SK-N-SH treated with all-trans-retinoic acid at 6 μM for 48 hours (cell line): Measurements from ENCODE around the gene RPA1.

Experiments
- ARNTL ChIP-seq: fragments of 450-650 bp; formaldehyde crosslinking; IDR thresholded peaks from 2 replicates; pipeline ENCODE4 v1.5.0; 2020; ENCODE audit warnings: low read depth, mild to moderate bottlenecking, moderate library complexity, borderline replicate concordance
- GLIS3 ChIP-seq: fragments of 250-450 bp; sonication (Bioruptor Pico); IDR thresholded peaks from 2 replicates; pipeline ENCODE4 v1.5.0; 2020; ENCODE audit warnings: mild to moderate bottlenecking, moderate library complexity
- ISL1 ChIP-seq: fragments of 250-450 bp; sonication (Bioruptor Pico); IDR thresholded peaks from 2 replicates; pipeline ENCODE4 v2.1.2; 2022; ENCODE audit warnings: mild to moderate bottlenecking, moderate library complexity
- RARB ChIP-seq: fragments of 250-450 bp; sonication (Bioruptor Pico); IDR thresholded peaks from 2 replicates; pipeline ENCODE4 v1.8.0; 2021; ENCODE audit warnings: mild to moderate bottlenecking, moderate library complexity
- SNAI2 ChIP-seq: fragments of 250-450 bp; sonication (Bioruptor Pico); IDR thresholded peaks from 2 replicates; pipeline ENCODE4 v1.5.0; 2020; ENCODE audit warnings: mild to moderate bottlenecking, moderate library complexity
- TOX ChIP-seq: fragments of 250-450 bp; sonication (Bioruptor Pico); IDR thresholded peaks from 2 replicates; pipeline ENCODE4 v1.8.0; 2021; ENCODE audit warnings: mild to moderate bottlenecking, moderate library complexity, borderline replicate concordance
- ZC3H10 ChIP-seq: fragments of 250-450 bp; sonication (Bioruptor Pico); IDR thresholded peaks from 2 replicates; pipeline ENCODE4 v1.5.1; 2021; ENCODE audit warnings: mild to moderate bottlenecking, moderate library complexity
- ZFP30 ChIP-seq: fragments of 450-650 bp; formaldehyde crosslinking; IDR thresholded peaks from 2 replicates; pipeline ENCODE4 v1.5.0; 2022; ENCODE audit warnings: mild to moderate bottlenecking, moderate library complexity
- ZNF565 ChIP-seq: fragments of 450-650 bp; formaldehyde crosslinking; conservative IDR thresholded peaks from 2 replicates; pipeline ENCODE4 v1.5.0; 2020; ENCODE audit warnings: low read depth, mild to moderate bottlenecking, moderate library complexity
- TF ChIP-seq, protein P1 (sequence below): fragments of 250-450 bp; sonication (Bioruptor Pico); IDR thresholded peaks from 2 replicates; pipeline ENCODE4 v1.5.1; 2021; ENCODE audit warnings: mild to moderate bottlenecking, moderate library complexity
- TF ChIP-seq, protein P2 (sequence below): fragments of 250-450 bp; sonication (Bioruptor Pico); IDR thresholded peaks from 2 replicates; pipeline ENCODE4 v1.8.0; 2020; ENCODE audit warnings: mild to moderate bottlenecking, moderate library complexity, borderline replicate concordance
- TF ChIP-seq, protein P3 (sequence below): fragments of 250-450 bp; sonication (Bioruptor Pico); IDR thresholded peaks from 2 replicates; pipeline ENCODE4 v1.5.1; 2020; ENCODE audit warnings: low read depth, mild to moderate bottlenecking, moderate library complexity

DNA sequence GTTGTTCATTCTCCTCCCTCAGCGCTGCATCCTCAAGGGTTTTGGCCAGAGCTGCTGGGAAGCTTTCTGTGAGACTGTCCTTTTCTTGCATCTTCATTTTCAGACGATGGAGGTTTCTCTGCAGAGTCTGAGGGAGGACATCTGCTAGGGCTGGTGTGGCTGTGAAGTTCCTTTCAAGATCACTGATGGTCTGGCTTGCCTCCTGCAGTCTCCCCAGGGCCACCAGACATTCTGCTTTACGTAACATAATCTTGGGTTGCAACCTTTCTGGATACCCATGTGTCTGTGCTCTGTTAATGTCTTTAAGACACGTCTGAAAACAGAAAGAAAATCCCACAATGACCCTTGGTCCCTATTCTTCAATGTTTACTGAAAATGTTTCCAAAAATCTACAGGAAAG, 29.1 kb upstream of the RPA1 start:
- TF ChIP-seq TOX (CRISPR knock-in tag) (no peak), ARNTL (CRISPR knock-in tag) (no peak), ISL1 (CRISPR knock-in tag) (no peak), ZFP30 (CRISPR knock-in tag) (no peak), ZNF565 (no peak), SNAI2 (CRISPR knock-in tag) (no peak), GLIS3 (no peak), RARB (CRISPR knock-in tag) (no peak), ZC3H10 (CRISPR knock-in tag) (no peak)
- TF ChIP-seq, protein P1, sequence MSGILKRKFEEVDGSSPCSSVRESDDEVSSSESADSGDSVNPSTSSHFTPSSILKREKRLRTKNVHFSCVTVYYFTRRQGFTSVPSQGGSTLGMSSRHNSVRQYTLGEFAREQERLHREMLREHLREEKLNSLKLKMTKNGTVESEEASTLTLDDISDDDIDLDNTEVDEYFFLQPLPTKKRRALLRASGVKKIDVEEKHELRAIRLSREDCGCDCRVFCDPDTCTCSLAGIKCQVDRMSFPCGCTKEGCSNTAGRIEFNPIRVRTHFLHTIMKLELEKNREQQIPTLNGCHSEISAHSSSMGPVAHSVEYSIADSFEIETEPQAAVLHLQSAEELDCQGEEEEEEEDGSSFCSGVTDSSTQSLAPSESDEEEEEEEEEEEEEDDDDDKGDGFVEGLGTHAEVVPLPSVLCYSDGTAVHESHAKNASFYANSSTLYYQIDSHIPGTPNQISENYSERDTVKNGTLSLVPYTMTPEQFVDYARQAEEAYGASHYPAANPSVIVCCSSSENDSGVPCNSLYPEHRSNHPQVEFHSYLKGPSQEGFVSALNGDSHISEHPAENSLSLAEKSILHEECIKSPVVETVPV: no peak
- TF ChIP-seq, protein P2, sequence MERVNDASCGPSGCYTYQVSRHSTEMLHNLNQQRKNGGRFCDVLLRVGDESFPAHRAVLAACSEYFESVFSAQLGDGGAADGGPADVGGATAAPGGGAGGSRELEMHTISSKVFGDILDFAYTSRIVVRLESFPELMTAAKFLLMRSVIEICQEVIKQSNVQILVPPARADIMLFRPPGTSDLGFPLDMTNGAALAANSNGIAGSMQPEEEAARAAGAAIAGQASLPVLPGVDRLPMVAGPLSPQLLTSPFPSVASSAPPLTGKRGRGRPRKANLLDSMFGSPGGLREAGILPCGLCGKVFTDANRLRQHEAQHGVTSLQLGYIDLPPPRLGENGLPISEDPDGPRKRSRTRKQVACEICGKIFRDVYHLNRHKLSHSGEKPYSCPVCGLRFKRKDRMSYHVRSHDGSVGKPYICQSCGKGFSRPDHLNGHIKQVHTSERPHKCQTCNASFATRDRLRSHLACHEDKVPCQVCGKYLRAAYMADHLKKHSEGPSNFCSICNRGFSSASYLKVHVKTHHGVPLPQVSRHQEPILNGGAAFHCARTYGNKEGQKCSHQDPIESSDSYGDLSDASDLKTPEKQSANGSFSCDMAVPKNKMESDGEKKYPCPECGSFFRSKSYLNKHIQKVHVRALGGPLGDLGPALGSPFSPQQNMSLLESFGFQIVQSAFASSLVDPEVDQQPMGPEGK (CRISPR knock-in tag): no peak
- TF ChIP-seq, protein P3, sequence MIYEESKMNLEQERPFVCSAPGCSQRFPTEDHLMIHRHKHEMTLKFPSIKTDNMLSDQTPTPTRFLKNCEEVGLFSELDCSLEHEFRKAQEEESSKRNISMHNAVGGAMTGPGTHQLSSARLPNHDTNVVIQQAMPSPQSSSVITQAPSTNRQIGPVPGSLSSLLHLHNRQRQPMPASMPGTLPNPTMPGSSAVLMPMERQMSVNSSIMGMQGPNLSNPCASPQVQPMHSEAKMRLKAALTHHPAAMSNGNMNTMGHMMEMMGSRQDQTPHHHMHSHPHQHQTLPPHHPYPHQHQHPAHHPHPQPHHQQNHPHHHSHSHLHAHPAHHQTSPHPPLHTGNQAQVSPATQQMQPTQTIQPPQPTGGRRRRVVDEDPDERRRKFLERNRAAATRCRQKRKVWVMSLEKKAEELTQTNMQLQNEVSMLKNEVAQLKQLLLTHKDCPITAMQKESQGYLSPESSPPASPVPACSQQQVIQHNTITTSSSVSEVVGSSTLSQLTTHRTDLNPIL: no peak
